H9 (cell line): ENCODE data around the gene IL21R. TPM values are rescaled to one million over a fixed set of nuclear protein-coding genes. Genes with fewer than 3 reads are reported as not detected.

Source experiments
- DNase-seq: peaks from one replicate; pipeline ENCODE4 v3.0.0-alpha.2; 2017
- H2AFZ ChIP-seq: one replicate; pipeline ENCODE4 v1.6.1; 2013; ENCODE audit warnings: mild to moderate bottlenecking, low read length, control low read depth, moderate library complexity
- H2AK5ac ChIP-seq: 2 replicates; pipeline ENCODE4 v1.6.1; 2013; ENCODE audit warnings: low read length, control low read depth, mixed read lengths; ENCODE audit not compliant: insufficient read length
- H2BK120ac ChIP-seq: one replicate; pipeline ENCODE4 v1.6.1; 2013; ENCODE audit warnings: low read depth, mild to moderate bottlenecking, low read length, control low read depth, inconsistent platforms; ENCODE audit not compliant: poor library complexity, severe bottlenecking
- H2BK12ac ChIP-seq: 2 replicates; pipeline ENCODE4 v1.6.1; 2013; ENCODE audit warnings: low read length, control low read depth, mixed read lengths, low read depth; ENCODE audit not compliant: insufficient read length
- H2BK15ac ChIP-seq: 2 replicates; pipeline ENCODE4 v1.6.1; 2013; ENCODE audit warnings: low read depth, low read length, control low read depth
- H2BK20ac ChIP-seq: one replicate; pipeline ENCODE4 v1.6.1; 2013; ENCODE audit warnings: low read depth, mild to moderate bottlenecking, low read length, control low read depth, inconsistent platforms; ENCODE audit not compliant: poor library complexity, severe bottlenecking
- H2BK5ac ChIP-seq: 2 replicates; pipeline ENCODE4 v1.6.1; 2013; ENCODE audit warnings: low read length, control low read depth, mixed read lengths; ENCODE audit not compliant: insufficient read length
- H3K14ac ChIP-seq: 2 replicates; pipeline ENCODE4 v1.6.1; 2013; ENCODE audit warnings: low read length, control low read depth; ENCODE audit not compliant: insufficient read depth
- H3K18ac ChIP-seq: 2 replicates; pipeline ENCODE4 v1.6.1; 2013; ENCODE audit warnings: low read depth, mild to moderate bottlenecking, mixed read lengths, low read length, control low read depth; ENCODE audit not compliant: insufficient read length
- H3K23ac ChIP-seq: 2 replicates; pipeline ENCODE4 v1.6.1; 2013; ENCODE audit warnings: low read length, control low read depth, mixed read lengths, low read depth; ENCODE audit not compliant: insufficient read length
- H3K23me2 ChIP-seq: 2 replicates; pipeline ENCODE4 v1.6.1; 2013; ENCODE audit warnings: low read depth, mild to moderate bottlenecking, mixed read lengths, low read length, control low read depth; ENCODE audit not compliant: insufficient read length, poor library complexity, severe bottlenecking
- H3K27ac ChIP-seq: 2 replicates; pipeline ENCODE4 v1.5.1; 2013; ENCODE audit warnings: low read length, control low read depth, mixed read lengths, low read depth; ENCODE audit not compliant: insufficient read length
- H3K27me3 ChIP-seq: 2 replicates; pipeline ENCODE4 v1.6.1; 2013; ENCODE audit warnings: low read length, control low read depth, inconsistent platforms; ENCODE audit not compliant: insufficient read depth
- H3K4ac ChIP-seq: 2 replicates; pipeline ENCODE4 v1.6.1; 2013; ENCODE audit warnings: low read depth, mild to moderate bottlenecking, control low read depth, inconsistent platforms, low read length, moderate library complexity
- H3K4me1 ChIP-seq: 2 replicates; pipeline ENCODE4 v1.6.1; 2013; ENCODE audit warnings: low read length, control low read depth, inconsistent platforms; ENCODE audit not compliant: insufficient read depth
- H3K4me2 ChIP-seq: 2 replicates; pipeline ENCODE4 v1.6.1; 2013; ENCODE audit warnings: low read length, control low read depth, mixed read lengths; ENCODE audit not compliant: insufficient read length, insufficient read depth
- H3K56ac ChIP-seq: 2 replicates; pipeline ENCODE4 v1.6.1; 2013; ENCODE audit warnings: low read depth, mild to moderate bottlenecking, mixed read lengths, low read length, control low read depth; ENCODE audit not compliant: insufficient read length
- H3K79me1 ChIP-seq: 2 replicates; pipeline ENCODE4 v1.6.1; 2013; ENCODE audit warnings: low read depth, mild to moderate bottlenecking, moderate library complexity, low read length, control low read depth, inconsistent platforms; ENCODE audit not compliant: insufficient read depth, poor library complexity, severe bottlenecking
- H3K79me2 ChIP-seq: 2 replicates; pipeline ENCODE4 v1.6.1; 2013; ENCODE audit warnings: low read length, control low read depth, inconsistent platforms; ENCODE audit not compliant: insufficient read depth
- H3K9ac ChIP-seq: 2 replicates; pipeline ENCODE4 v1.6.1; 2013; ENCODE audit warnings: low read length, control low read depth, mixed read lengths; ENCODE audit not compliant: insufficient read length; ENCODE audit errors: extremely low read depth
- H3K9me3 ChIP-seq: one replicate; pipeline ENCODE4 v1.6.1; 2013; ENCODE audit warnings: low read depth, low read length, inconsistent platforms; ENCODE audit not compliant: control insufficient read depth
- H3T11ph ChIP-seq: one replicate; pipeline ENCODE4 v1.6.1; 2013; ENCODE audit warnings: mild to moderate bottlenecking, low read length, control low read depth, inconsistent platforms
- H4K20me1 ChIP-seq: one replicate; pipeline ENCODE4 v1.6.1; 2013; ENCODE audit not compliant: control insufficient read depth, insufficient read length, insufficient read depth
- H4K5ac ChIP-seq: 2 replicates; pipeline ENCODE4 v1.6.1; 2013; ENCODE audit warnings: low read depth, mild to moderate bottlenecking, mixed read lengths, low read length, control low read depth; ENCODE audit not compliant: insufficient read length
- H4K8ac ChIP-seq: replicated peaks from 2 replicates; pipeline ENCODE4 v1.6.1; 2013; ENCODE audit warnings: low read length, control low read depth, mixed read lengths, low read depth; ENCODE audit not compliant: insufficient read length
- H4K91ac ChIP-seq: 2 replicates; pipeline ENCODE4 v1.6.1; 2013; ENCODE audit warnings: low read depth, mild to moderate bottlenecking, moderate library complexity, mixed read lengths, low read length, control low read depth; ENCODE audit not compliant: insufficient read length
- H3K27ac Mint-ChIP-seq, 3 experiments: 2 replicates in 2 of 3; 3 replicates in 1 of 3; pipeline ENCODE4 v1.8.0; 2020 to 2021; ENCODE audit warnings: mixed read lengths in 3 of 3, mild to moderate bottlenecking in 1 of 3, moderate library complexity in 1 of 3
- H3K27me3 Mint-ChIP-seq: 2 replicates; pipeline ENCODE4 v1.8.0; 2021; ENCODE audit warnings: low read depth, mild to moderate bottlenecking, moderate library complexity, mixed read lengths
- H3K36me3 Mint-ChIP-seq, 3 experiments: 2 replicates in 2 of 3; 3 replicates in 1 of 3; pipeline ENCODE4 v1.8.0; 2020 to 2021; ENCODE audit warnings: low read depth in 3 of 3, mixed read lengths in 3 of 3; ENCODE audit not compliant: insufficient read depth in 1 of 3
- H3K4me1 Mint-ChIP-seq, 2 experiments: 2 replicates each; pipeline ENCODE4 v1.8.0; 2020; ENCODE audit warnings: mixed read lengths in 2 of 2
- H3K4me3 Mint-ChIP-seq, 2 experiments: 2 replicates in 1 of 2; 3 replicates in 1 of 2; pipeline ENCODE4 v1.8.0; 2020 to 2021; ENCODE audit warnings: mild to moderate bottlenecking in 2 of 2, mixed read lengths in 2 of 2, moderate library complexity in 1 of 2
- H3K9me3 Mint-ChIP-seq, 2 experiments: 2 replicates in 1 of 2; 3 replicates in 1 of 2; pipeline ENCODE4 v1.8.0; 2020; ENCODE audit warnings: mild to moderate bottlenecking in 2 of 2, mixed read lengths in 2 of 2, moderate library complexity in 1 of 2
- CTCF ChIP-seq: fragments of 200-600 bp; sonication (generic); conservative IDR thresholded peaks from 3 replicates; pipeline ENCODE4 v1.8.0; 2021; ENCODE audit warnings: antibody characterized with exemption, mild to moderate bottlenecking
- WGBS: extraction: QIAGEN DNeasy Blood & Tissue Kit; methylation state at CpG from one replicate; pipeline ENCODE4 v1.1.7; 2013; ENCODE audit warnings: missing lambda C conversion rate, low lambda C conversion rate, mixed read lengths; ENCODE audit not compliant: insufficient read length; ENCODE audit errors: extremely low coverage; 5-methylcytosine and 5-hydroxymethylcytosine counted together
- total RNA-seq: library from RNA; stranded (reverse); gene quantifications from 2 replicates; pipeline ENCODE4 v1.2.1, GENCODE V29; 2021

IL21R gene
- total RNA-seq, 1 experiment from 2014 or later: 0.07 TPM

DNA sequence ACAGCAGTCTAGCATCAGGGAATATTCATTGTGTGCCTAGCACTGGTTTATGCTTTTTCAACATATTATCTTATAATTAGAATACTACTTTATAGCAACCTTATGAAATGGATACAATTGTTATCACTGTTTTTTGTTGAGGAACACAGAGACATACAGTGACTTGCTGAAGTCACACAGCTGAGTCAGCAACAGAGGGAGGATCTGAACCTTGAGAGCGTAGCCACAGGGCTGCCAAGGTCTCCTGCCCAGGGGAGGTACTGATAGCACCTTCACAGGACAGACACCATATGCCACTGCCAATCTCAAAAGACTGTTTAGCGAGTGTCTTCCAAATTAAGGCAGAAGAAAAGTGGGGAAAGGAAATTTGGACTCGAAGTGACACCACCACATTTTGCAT is 84.8 kb downstream of the IL21R start:
- Histone ChIP-seq H4K5ac (no peak overlapping the region), H3K9ac (no peak overlapping the region), H3K56ac (no peak overlapping the region), H3K79me1 (no peaks in the 10 kb centered on the region), H2BK15ac (no peak overlapping the region), H3K4me1 (no peaks in the 10 kb centered on the region), H3K23ac (no peak overlapping the region), H3K27ac (no peak overlapping the region), H2BK12ac (no peak overlapping the region), H3K4ac (no peak overlapping the region), H3K4me2 (no peak overlapping the region), H3K9me3 (no peaks in the 10 kb centered on the region), H3T11ph (no peak overlapping the region), H3K18ac (no peak overlapping the region), H4K8ac (no peak overlapping the region), H2BK20ac (no peak overlapping the region), H3K79me2 (no peaks in the 10 kb centered on the region), H4K20me1 (no peaks in the 10 kb centered on the region), H2BK5ac (no peak overlapping the region), H4K91ac (no peak overlapping the region), H3K14ac (no peak overlapping the region), H3K27me3 (no peaks in the 10 kb centered on the region), H3K23me2 (no peaks in the 10 kb centered on the region), H2BK120ac (no peak overlapping the region), H2AK5ac (no peak overlapping the region), H2AFZ (no peak overlapping the region)
- H3K4me1 Mint-ChIP-seq: no peaks in the 10 kb centered on the region
- H3K9me3 Mint-ChIP-seq: no peaks in the 10 kb centered on the region
- TF ChIP-seq CTCF: no peak
- no peak for DNase-seq
- no peaks in the 10 kb centered on the region for H3K27me3 Mint-ChIP-seq
- WGBS: no CpG with 5 or more reads among the region's 3 CpGs
- H3K27ac Mint-ChIP-seq: no peak overlapping the region
- H3K4me3 Mint-ChIP-seq: no peak overlapping the region
- H3K36me3 Mint-ChIP-seq: peaks cover 50 to 98% (median 90%) of the 10 kb centered on the region in 3 experiments
